Panc1 (cell line): ENCODE measurements around the gene KAT6B. TPM values are rescaled to one million over a fixed set of nuclear protein-coding genes. Genes with fewer than 3 reads are reported as not detected.
"Not testable (repeated sequence)": the region's sequence is repeated elsewhere in the genome, so short reads cannot be mapped to it uniquely, and the experiment has no call there.

Experiments
- ATAC-seq: fragments of 200-7000 bp; cut with Tn5 transposase; 2 replicates; pipeline ENCODE4 v1.9.1; 2020; ENCODE audit warnings: mild to moderate bottlenecking, moderate library complexity
- BruUV-seq: library from RNA; stranded (reverse); fragments of 400-500 nt; replicated peaks from 2 replicates; lab custom pipeline; 2021; lab: Mats Ljungman, UMichigan
- CTCF ChIA-PET: fragments of 300-600 bp; sonication (Branson Sonifier 250); formaldehyde crosslinking; loops from one replicate; lab custom pipeline; 2022; ENCODE audit warnings: antibody characterized with exemption; lab: Charles Lee
- POLR2A ChIA-PET: fragments of 300-600 bp; sonication (Branson Sonifier 250); formaldehyde crosslinking; loops from one replicate; lab custom pipeline; 2022; ENCODE audit warnings: antibody characterized with exemption; lab: Charles Lee
- DNase-seq: peaks from one replicate; pipeline ENCODE4 v3.0.0-alpha.2; 2010; ENCODE audit warnings: low read depth, low spot score
- H3K27ac ChIP-seq: 2 replicates; pipeline ENCODE4 v1.5.1; 2011; ENCODE audit warnings: mild to moderate bottlenecking, low read length, inconsistent platforms
- H3K27me3 ChIP-seq: fragments of 200-500 bp; sonication (Bioruptor generic); 2 replicates; pipeline ENCODE4 v1.6.0; 2014; ENCODE audit warnings: low read length, inconsistent platforms; ENCODE audit not compliant: control insufficient read depth, insufficient read depth
- H3K36me3 ChIP-seq: fragments of 200-500 bp; sonication (Bioruptor generic); 2 replicates; pipeline ENCODE4 v1.5.1; 2014; ENCODE audit warnings: inconsistent platforms, mild to moderate bottlenecking, low read length, moderate library complexity; ENCODE audit not compliant: control insufficient read depth, insufficient read depth
- H3K4me1 ChIP-seq: 2 replicates; pipeline ENCODE4 v1.5.1; 2011; ENCODE audit warnings: inconsistent platforms, mild to moderate bottlenecking, low read length, moderate library complexity; ENCODE audit not compliant: control insufficient read depth, insufficient read depth
- H3K4me3 ChIP-seq, 2 experiments: 2 replicates each; pipeline ENCODE4 v1.5.1; 2011 to 2012; ENCODE audit warnings: low read depth in 2 of 2, low read length in 2 of 2, mild to moderate bottlenecking in 2 of 2, inconsistent platforms in 1 of 2, moderate library complexity in 1 of 2
- H3K9me3 ChIP-seq: fragments of 200-500 bp; sonication (Bioruptor generic); 2 replicates; pipeline ENCODE4 v1.5.1; 2014; ENCODE audit warnings: low read depth, mild to moderate bottlenecking, inconsistent platforms, low read length, moderate library complexity; ENCODE audit not compliant: control insufficient read depth, insufficient read depth
- POLR2AphosphoS5 ChIP-seq: IDR thresholded peaks from 2 replicates; pipeline ENCODE4 v1.6.1; 2012; ENCODE audit warnings: mild to moderate bottlenecking, low read depth, low read length, moderate library complexity
- SIN3A ChIP-seq: IDR thresholded peaks from 2 replicates; pipeline ENCODE4 v1.6.1; 2012; ENCODE audit warnings: low read depth, mild to moderate bottlenecking, low read length, moderate library complexity, borderline replicate concordance; ENCODE audit not compliant: insufficient read depth
- TCF7L2 ChIP-seq: IDR thresholded peaks from 2 replicates; pipeline ENCODE4 v1.6.1; 2011; ENCODE audit warnings: mild to moderate bottlenecking, low read depth, low read length, inconsistent platforms
- in situ Hi-C: cut with HindIII; loops from 2 replicates; pipeline ENCODE4 v1.10.0; 2016; ENCODE audit warnings: low sequenced_read_pairs, low pct_unique_long_range_greater_than_20kb
- intact Hi-C: fragments of 100-400 bp; cut with micrococcal nuclease; formaldehyde crosslinking; loops from one replicate; pipeline ENCODE4 v1.10.0; 2022; ENCODE audit not compliant: unreplicated experiment
- total RNA-seq: library from RNA; stranded (reverse); gene quantifications from one replicate; pipeline ENCODE4 v1.2.1, GENCODE V29; 2021; ENCODE audit not compliant: unreplicated experiment
- TF ChIP-seq, protein P1 (sequence below): fragments of 450-650 bp; IDR thresholded peaks from 2 replicates; pipeline ENCODE4 v1.5.1; 2017; ENCODE audit warnings: mild to moderate bottlenecking
- TF ChIP-seq, protein P2 (sequence below), 2 experiments: IDR thresholded peaks; 2 replicates each; pipeline ENCODE4 v1.6.1; 2011 to 2012; ENCODE audit warnings: low read depth in 2 of 2, control low read depth in 1 of 2, low read length in 1 of 2, mild to moderate bottlenecking in 1 of 2, moderate library complexity in 1 of 2; ENCODE audit not compliant: insufficient read depth in 1 of 2

KAT6B gene
- total RNA-seq, 1 experiment from 2014 or later, result 31.1 TPM

DNA sequence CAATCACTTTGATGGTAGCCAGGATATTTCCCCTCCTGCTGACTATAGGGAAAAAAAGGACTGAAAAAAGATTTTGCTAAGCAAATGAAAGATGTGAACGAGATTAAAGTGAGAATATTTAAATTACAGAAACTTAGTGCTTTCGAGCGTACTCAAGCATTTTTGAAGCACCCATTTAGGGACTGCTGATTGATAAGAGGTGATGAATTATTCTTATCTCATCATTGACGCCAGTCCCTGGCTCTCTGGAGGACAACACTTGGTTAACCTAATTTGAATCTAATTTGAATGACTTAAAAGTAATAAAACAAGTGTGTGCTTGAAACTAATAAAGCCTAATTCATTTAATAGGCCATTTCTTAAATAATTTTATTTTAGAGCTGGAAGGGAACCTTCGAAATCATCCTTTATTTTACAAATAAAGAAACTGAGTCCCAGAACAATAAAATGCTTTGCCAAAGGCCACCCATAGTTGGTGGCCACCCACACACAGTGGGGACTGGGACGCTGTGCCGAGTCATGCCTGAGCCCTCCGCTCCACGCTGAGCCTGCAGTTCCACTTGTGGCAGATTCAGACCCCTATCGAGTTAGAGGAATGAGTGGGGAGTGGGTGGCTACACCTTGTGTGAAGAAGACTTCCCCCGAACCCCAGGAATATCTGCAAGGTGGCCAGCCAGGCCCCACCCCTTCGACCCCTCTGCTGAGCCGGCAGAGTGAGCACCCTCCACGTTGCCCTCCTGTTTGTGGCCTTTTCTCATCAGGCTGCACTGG lies 223.9 kb downstream of the KAT6B start:
- intact Hi-C loops, result no loop called here
- CTCF ChIA-PET, result no interaction called here
- POLR2A ChIA-PET, result no interaction called here
- Histone ChIP-seq H3K36me3 (no peaks in the 10 kb centered on the region), H3K9me3 (no peaks in the 10 kb centered on the region), H3K4me1 (no peaks in the 10 kb centered on the region), H3K27ac (no peak overlapping the region), H3K4me3 (no peak overlapping the region), H3K27me3 (no peaks in the 10 kb centered on the region)
- ATAC-seq, result no peak
- TF ChIP-seq POLR2AphosphoS5 (no peak), TCF7L2 (no peak), SIN3A (no peak)
- TF ChIP-seq, protein P1, sequence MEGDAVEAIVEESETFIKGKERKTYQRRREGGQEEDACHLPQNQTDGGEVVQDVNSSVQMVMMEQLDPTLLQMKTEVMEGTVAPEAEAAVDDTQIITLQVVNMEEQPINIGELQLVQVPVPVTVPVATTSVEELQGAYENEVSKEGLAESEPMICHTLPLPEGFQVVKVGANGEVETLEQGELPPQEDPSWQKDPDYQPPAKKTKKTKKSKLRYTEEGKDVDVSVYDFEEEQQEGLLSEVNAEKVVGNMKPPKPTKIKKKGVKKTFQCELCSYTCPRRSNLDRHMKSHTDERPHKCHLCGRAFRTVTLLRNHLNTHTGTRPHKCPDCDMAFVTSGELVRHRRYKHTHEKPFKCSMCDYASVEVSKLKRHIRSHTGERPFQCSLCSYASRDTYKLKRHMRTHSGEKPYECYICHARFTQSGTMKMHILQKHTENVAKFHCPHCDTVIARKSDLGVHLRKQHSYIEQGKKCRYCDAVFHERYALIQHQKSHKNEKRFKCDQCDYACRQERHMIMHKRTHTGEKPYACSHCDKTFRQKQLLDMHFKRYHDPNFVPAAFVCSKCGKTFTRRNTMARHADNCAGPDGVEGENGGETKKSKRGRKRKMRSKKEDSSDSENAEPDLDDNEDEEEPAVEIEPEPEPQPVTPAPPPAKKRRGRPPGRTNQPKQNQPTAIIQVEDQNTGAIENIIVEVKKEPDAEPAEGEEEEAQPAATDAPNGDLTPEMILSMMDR, result no peak
- TF ChIP-seq, protein P2, sequence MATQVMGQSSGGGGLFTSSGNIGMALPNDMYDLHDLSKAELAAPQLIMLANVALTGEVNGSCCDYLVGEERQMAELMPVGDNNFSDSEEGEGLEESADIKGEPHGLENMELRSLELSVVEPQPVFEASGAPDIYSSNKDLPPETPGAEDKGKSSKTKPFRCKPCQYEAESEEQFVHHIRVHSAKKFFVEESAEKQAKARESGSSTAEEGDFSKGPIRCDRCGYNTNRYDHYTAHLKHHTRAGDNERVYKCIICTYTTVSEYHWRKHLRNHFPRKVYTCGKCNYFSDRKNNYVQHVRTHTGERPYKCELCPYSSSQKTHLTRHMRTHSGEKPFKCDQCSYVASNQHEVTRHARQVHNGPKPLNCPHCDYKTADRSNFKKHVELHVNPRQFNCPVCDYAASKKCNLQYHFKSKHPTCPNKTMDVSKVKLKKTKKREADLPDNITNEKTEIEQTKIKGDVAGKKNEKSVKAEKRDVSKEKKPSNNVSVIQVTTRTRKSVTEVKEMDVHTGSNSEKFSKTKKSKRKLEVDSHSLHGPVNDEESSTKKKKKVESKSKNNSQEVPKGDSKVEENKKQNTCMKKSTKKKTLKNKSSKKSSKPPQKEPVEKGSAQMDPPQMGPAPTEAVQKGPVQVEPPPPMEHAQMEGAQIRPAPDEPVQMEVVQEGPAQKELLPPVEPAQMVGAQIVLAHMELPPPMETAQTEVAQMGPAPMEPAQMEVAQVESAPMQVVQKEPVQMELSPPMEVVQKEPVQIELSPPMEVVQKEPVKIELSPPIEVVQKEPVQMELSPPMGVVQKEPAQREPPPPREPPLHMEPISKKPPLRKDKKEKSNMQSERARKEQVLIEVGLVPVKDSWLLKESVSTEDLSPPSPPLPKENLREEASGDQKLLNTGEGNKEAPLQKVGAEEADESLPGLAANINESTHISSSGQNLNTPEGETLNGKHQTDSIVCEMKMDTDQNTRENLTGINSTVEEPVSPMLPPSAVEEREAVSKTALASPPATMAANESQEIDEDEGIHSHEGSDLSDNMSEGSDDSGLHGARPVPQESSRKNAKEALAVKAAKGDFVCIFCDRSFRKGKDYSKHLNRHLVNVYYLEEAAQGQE (IDR thresholded peaks at IDR 0.05; ENCODE audit: insufficient read depth in 1 of 2, low read depth in 2 of 2, low read length in 1 of 2), result no peak
- no TSS peak for BruUV-seq
- no peak for DNase-seq
- in situ Hi-C loops, result no loop called here

DNA sequence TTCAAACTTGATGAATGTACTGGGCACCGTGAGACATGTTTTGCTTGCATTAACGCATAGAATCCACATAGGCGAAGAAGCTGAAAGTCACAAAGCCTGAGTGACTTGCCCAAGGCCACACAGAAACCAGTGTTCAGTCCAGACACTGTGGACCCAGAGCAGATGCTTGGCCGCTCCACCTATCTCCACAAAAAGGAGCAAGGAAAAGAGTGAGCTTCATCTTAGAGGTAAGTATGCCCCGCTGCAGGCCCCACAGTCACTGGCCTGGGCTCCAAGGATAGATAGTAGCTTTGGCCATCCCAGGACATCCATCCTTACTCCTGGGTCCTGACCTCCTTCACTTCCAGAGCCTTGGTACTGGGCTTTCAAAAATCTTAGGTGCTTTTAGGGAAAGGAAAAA lies 224.9 kb downstream of the KAT6B start:
- Histone ChIP-seq H3K9me3 (no peaks in the 10 kb centered on the region), H3K36me3 (no peaks in the 10 kb centered on the region), H3K4me3 (no peak overlapping the region), H3K27me3 (no peaks in the 10 kb centered on the region), H3K27ac (no peak overlapping the region), H3K4me1 (no peaks in the 10 kb centered on the region)
- ChIA-PET CTCF (no interaction called here), POLR2A (no interaction called here)
- in situ Hi-C loops, result no loop called here
- BruUV-seq, result no TSS peak
- intact Hi-C loops, result no loop called here
- DNase-seq (no peak), ATAC-seq (no peak; the same call in 1 of the 2 replicates)
- TF ChIP-seq, protein P1, result no peak
- TF ChIP-seq TCF7L2, result no peak
- TF ChIP-seq, protein P2 (IDR thresholded peaks at IDR 0.05; ENCODE audit: insufficient read depth in 1 of 2, low read depth in 2 of 2, low read length in 1 of 2), result no peak
- no peak for TF ChIP-seq POLR2AphosphoS5
- TF ChIP-seq SIN3A, result no peak

DNA sequence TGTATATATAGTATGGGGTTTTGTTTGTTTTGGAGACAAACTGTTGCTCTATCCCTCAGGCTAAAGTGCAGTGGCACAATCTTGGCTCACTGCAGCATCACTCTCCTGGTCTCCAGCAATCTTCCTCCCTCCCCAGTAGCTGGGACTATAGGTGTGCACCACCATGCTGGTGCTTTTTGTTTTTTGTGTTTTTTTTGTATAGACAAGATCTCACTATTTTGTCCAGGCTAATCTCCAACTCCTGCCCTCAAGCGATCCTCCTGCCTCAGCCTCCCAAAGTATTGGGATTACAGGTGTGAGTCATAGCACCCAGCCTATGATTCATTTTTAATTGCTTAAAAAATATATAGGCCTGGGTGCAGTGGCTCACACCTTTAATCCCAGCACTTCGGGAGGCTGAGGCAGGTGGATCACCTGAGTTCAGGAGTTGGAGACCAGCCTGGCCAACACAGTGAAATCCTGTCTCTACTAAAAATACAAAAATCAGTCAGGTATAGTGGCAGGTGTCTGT lies 229.6 kb downstream of the KAT6B start:
- not testable (repeated sequence) for BruUV-seq, H3K27ac ChIP-seq

More for the DNA sequence above, 229.6 kb downstream of the KAT6B start:
- CTCF ChIA-PET, in situ Hi-C loops, H3K36me3 ChIP-seq, DNase-seq, POLR2A ChIA-PET, intact Hi-C loops, H3K4me3 ChIP-seq, H3K4me1 ChIP-seq, H3K9me3 ChIP-seq, H3K27me3 ChIP-seq: not testable (repeated sequence)
- ATAC-seq, result 0 out of 2 replicates have a peak, but pooled peaks have one; percentile 23
